Right ventricle myocardium inferior (tissue), 1 donor: ENCODE data around the gene TRAFD1. TPM values are rescaled to one million over a fixed set of nuclear protein-coding genes. Genes with fewer than 3 reads are reported as not detected.

Experiments
- ATAC-seq: fragments of 200-7000 bp; cut with Tn5 transposase; one replicate; pipeline ENCODE4 v1.9.1; 2020; ENCODE audit warnings: mild to moderate bottlenecking, moderate library complexity
- DNase-seq: peaks from one replicate; pipeline ENCODE4 v3.0.0; 2021; ENCODE audit errors: missing footprints
- intact Hi-C: fragments of 100-400 bp; cut with DNase I; formaldehyde crosslinking; loops from one replicate; pipeline ENCODE4 v1.11.0; 2022
- microRNA-seq: library from miRNA; unstranded; fragments of <30 nt; microRNA quantifications from one replicate; pipeline ENCODE4 v1.2.0, GENCODE V29; 2020
- total RNA-seq: library from RNA; stranded (reverse); fragmentation: NEBNext Ultra II Directional; extraction: Animal tissue kit (Norgen Biotek cat#: 25700); gene quantifications from one replicate; pipeline ENCODE4 v1.2.1, GENCODE V29; 2021
- donor health status: DM: no; HTN: yes; CAD: no; lungs with severe emphysema.

TRAFD1 gene
- total RNA-seq, 1 donor from 2014 or later, result 20.7 TPM

DNA sequence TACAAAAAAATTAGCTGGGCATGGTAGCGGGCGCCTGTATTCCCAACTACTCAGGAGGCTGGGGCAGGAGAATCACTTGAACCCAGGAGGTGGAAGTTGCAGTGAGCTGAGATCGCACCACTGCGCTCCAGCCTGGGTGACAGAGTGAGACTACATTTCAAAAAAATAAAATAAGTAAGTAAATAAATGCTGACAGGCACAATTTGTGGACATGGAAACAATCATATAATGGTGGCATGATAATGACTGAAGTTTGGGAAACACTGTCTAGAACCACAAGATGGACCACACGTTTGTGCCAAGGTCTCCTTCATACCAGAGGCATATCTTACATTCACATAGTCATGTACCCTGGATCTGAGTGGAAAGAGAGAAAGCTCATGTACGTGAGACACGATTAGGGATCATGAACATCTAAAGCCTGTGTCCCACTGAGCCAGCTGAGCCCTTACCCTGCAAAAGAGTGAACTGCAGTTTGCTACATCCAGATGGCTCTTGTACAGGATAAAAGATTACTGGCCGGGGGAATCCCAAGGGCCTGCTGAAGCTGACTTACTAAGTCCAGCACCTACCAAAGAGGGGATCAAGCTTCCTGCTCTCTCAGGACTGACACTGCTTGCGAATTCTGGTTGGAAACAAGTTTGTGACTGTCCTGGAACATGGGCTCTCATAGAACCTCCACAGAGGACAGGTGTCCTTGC, 62.9 kb downstream of the TRAFD1 start:
- intact Hi-C loops, result no loop called here
- DNase-seq, result no peak
- ATAC-seq, result no peak

DNA sequence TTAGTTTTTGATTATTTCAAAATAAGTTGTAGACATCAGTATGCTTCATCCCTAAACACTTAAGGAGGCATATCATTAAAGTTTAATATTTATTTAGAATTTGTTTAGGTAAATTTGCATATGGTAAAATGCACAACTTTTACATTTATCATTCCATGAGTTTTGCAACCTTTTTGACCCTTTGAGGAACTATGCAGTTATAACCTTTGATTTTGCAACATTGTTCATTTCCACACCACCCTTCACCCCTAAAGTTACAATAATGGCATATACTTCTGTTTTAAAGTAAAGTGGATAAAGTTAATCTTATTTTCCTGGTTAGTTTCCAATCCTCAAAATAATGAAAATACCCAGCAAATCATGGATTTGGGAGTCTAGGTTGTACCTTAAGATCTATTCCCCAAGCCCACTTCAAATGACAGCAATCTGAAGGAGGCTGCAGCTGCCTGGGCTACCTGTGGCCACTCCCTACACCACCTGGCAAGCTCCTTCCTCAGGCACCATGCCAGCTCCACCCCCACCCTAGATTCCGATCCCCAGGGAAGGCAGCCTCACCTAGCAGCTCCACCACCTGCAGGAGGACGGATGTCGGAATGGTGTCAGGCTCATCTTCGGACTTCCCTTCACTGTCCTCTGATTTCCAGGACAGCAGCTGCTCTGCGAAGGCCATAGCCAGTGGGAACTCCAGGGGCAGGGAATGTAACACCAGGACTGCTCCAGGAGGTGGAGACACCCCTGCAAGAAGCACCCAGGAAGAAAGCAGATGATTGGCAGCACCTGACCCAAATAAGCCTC, 65.1 kb downstream of the TRAFD1 start:
- ATAC-seq (no peak), DNase-seq (no peak)
- intact Hi-C loops, result no loop called here

DNA sequence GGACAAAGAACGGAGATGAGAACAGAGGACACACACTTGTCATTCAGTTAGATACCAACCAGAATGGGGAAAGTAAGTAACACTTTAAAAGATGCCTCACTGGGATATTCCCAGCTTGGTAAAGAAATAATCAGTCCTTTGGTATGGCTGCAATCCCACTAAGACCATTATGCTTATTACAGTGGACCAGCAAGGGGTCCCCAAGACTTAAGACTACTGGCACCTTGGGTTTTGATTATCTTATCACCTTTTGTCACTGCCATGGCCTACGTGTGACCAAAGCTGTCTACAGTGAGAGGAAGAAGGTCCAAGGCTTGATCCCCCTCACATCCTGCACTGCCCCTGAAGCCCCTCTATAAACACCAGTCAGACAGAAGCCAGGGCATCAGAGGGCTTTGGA, 65.8 kb downstream of the TRAFD1 start:
- intact Hi-C loops, result no loop called here
- DNase-seq (no peak), ATAC-seq (no peak)

DNA sequence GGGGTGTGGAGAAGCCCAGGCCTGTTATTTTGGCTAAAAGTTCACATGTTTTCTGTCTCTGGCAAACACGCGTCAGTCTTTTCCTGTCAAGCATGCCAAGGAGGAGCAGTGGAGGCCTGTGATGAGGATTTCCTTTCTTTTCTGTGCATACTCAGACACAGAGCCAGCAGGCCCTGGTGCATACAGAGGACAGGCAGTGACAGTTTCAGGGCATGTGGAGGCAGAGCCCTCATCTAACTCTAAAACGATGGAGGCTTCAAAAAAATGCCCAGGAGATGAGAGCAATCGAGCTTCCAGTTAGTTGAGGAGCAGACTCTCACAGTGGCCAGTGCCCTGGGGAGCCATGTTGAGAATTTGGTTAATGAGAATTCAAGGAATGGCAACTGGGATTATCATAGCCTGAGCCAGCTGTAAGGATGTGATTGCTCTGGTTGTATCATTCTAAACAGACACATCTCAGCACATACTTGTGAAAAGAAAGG, 66.5 kb downstream of the TRAFD1 start:
- intact Hi-C loops, result no loop called here
- DNase-seq (no peak), ATAC-seq (peak; percentile 51)

DNA sequence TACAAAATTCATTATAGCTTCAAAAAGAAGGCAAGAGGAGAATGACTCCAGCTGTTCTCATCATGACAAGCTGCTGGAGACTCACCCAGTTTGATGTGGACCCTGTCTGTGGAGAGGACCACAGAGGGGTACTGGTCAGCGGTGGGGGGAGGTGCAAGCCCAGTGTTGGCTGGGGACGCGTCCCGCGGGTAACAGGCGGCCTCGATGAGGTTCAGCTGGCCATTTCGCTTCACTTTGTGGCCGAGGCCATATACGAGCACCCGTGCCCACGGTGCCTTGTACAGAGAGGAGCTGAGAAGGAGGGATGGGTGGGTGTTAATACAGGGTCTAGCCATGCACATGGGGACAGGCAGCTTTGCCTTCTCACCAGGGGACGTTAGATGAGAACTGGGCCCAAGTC, 67.1 kb downstream of the TRAFD1 start:
- intact Hi-C loops, result no loop called here

DNA sequence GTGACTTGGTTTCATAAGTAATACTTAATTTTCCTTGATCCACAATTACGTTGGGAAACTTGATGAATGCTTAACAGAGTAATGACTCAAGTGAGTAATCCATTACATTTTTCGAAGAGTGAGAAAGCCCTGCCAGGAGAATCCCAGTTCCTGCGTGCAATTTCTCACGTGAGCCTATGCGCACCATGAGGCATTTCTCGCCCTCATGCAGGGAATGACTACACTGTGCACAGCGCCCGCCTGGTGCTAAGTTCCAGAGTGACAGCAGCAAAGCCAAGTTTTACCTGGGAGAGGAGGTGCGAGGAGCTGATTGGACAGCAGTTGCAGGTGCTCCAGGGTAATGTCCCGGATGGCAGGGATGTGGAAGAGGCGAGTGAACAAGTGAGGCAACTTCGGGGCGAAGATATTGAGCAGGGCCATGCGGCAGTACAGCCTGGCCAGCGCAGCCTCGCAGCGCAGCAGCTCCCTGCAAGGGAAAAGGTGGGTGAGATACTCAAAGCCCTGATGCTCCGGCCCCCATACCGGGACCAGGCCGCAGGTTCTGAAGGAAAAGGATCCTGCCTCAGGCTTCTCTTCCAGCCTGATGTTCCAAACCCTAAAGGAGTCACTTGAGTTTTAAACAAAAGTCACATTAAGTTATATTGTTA, 69.4 kb downstream of the TRAFD1 start:
- ATAC-seq, result no peak
- intact Hi-C loops, result no loop called here
- no peak for DNase-seq

More for the DNA sequence above, 67.1 kb downstream of the TRAFD1 start:
- ATAC-seq, result no peak
- no peak for DNase-seq

DNA sequence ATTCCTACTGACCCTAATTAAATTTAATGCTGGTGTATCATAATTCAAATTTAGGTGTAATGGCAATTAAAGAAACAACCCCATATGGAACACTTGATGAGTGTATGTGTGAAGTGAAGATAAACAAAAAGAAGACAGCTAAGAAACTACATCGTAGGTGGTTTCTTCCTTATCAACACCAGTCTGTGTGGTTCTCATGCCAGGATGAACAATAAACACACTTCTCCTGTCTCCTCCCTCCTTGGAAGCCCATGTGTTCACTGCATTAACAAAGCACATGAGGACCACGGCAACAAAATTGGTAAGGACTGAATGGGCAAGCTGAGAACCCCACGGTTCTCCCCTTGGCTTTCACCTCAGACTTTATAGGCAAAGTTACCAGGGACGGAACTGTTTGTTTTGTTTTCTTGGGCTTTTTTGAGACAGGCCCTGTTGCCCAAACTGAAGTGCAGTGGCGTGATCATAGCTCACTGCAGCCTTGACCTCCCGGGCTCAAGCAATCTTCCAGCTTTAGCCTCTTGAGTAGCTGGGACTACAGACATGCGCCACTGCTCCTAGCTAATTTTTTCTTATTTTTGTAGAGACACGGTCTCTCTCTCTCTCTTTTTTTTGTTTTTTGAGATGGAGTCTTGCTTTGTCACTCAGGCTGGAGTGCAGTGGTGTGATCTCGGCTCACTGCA, 71.0 kb downstream of the TRAFD1 start:
- ATAC-seq, result no peak
- intact Hi-C loops, result loop anchor here (2.0 kb wide), 1 partner anchor 68 kb away; no protein-coding TSS in a partner anchor
- no peak for DNase-seq

DNA sequence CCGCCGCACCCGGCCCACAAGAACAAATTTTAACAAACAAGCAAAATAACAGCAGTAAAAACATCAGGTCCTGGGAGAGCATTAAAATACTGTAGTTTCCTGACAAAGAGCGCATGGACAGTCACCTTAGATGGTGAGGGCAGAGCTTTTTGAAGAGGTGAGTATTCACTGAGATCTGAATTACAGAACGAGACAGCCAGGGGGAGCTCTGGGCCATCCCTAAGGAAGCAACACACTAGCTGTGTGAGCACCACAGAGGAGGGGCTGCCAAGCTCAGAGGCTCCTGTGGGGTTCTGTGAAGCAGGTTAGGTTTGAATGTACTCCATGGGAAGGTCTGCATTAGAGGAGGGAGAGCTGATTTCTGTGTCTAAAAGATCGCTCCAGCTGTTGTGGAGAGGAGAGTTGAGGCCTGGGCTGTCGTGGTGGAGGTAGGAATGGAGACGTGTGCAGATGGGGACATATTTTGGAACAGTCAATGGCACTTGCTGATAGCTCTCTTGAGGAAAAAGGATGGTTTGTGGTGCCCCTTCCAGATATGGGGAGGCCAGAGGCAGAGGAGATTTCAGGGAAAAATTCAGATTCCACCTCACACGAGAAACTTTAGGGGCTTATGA, 72.9 kb downstream of the TRAFD1 start:
- DNase-seq (no peak), ATAC-seq (peak; percentile 69)
- intact Hi-C loops, result loop anchor here (1.0 kb wide), 1 partner anchor 190 kb away; no protein-coding TSS in a partner anchor

DNA sequence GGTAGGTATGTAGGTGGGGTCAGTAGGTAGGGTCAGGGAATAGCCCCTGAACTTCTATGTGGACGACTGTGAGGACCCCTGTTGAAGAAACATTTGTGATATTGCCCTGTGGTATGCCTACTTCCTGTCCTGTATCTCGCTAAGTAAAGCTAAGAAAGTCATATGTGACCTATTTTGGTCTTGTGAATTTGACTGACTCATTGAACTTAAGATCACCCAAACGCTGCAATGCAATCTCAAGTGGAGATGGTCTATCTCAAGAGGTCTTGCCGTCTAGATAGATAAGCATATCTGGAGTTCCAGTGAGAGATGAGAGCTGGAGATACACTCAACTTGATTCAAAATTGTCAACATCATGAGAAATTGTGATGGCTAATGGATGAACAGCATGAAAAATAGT, 73.8 kb downstream of the TRAFD1 start:
- intact Hi-C loops, result no loop called here
- DNase-seq (no peak), ATAC-seq (no peak)

Small RNAs within 50 kb of the gene (microRNA-seq; reads per million reads assigned to microRNA genes)
- gene MIR6861, result not detected

Other genes starting within 250 kb of the TRAFD1 start
- gene TMEM116, start 112.4 kb upstream of the TRAFD1 start, total RNA-seq, result 40.0 TPM
- 55.2 TPM for gene ERP29, start 112.1 kb upstream of the TRAFD1 start, total RNA-seq
- gene NAA25, start 16.8 kb upstream of the TRAFD1 start, total RNA-seq, result 18.0 TPM